ENCODE results near the gene NCAN. TPM values are rescaled to one million over a fixed set of nuclear protein-coding genes. Genes with fewer than 3 reads are reported as not detected.

The NCAN gene
- total RNA-seq, 4 donors from 2014 or later = not detected

DNA sequence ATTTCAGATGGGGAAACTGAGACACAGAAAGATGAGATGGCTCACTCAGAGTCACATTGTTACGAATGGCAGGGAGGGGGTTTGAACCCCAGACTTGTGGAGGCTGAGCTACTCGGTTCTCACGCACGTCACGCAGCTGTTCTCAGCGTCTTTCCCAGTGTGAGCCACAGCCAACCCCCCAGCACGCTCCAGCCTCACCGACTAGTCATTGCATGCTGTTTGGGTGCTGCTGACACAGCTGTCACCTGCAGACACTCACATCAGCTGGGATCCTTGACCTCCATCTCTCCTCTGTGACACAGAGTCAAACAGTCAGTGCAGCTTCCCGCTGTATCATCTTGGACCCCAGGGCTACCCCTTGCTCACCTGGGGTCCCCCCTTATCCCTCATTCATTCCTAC, 2.4 kb upstream of the NCAN start:
- WGBS, 2 donors = 46 to 59% methylated on average over 9 of the region's 9 CpGs
- H3K4me3 ChIP-seq (ENCODE audit: low read depth, poor library complexity, severe bottlenecking) = no peak overlapping the region
- intact Hi-C loops (cut with DNase I; ENCODE audit: low total_unique reads) = no loop called here
- DNase-seq (ENCODE audit: low spot score in 2 of 2) = no peak
- TF ChIP-seq CTCF (IDR thresholded peaks at IDR 0.05) = no peak
- no peak for TF ChIP-seq POLR2A (IDR thresholded peaks at IDR 0.05)

- intact Hi-C loops (cut with DNase I; ENCODE audit: low total_unique reads) = no loop called here
- TF ChIP-seq CTCF (IDR thresholded peaks at IDR 0.05) (no peak), POLR2A (IDR thresholded peaks at IDR 0.05) (no peak)
- DNase-seq (ENCODE audit: low spot score in 2 of 2) = no peak
- WGBS, 2 donors = 9 to 17% methylated on average over 7 of the region's 7 CpGs
- no peak overlapping the region for H3K4me3 ChIP-seq (ENCODE audit: low read depth, poor library complexity, severe bottlenecking)
These were observed 1.2 kb downstream of the NCAN start for GRCh38 chr19:19212916-19213315.

- 39 to 48% methylated on average over 18 to 21 of the region's 21 CpGs for WGBS, 2 donors
- intact Hi-C loops (cut with DNase I; ENCODE audit: low total_unique reads) = no loop called here
- H3K4me3 ChIP-seq (ENCODE audit: low read depth, poor library complexity, severe bottlenecking) = no peak overlapping the region
- DNase-seq (ENCODE audit: low spot score in 2 of 2) = no peak
- no peak for TF ChIP-seq CTCF (IDR thresholded peaks at IDR 0.05)
- no peak for TF ChIP-seq POLR2A (IDR thresholded peaks at IDR 0.05)
These were observed 1.8 kb downstream of the NCAN start for GRCh38 chr19:19213426-19214158.

- WGBS, 2 donors = 0 to 3% methylated on average over 5 of the region's 5 CpGs
- intact Hi-C loops (cut with DNase I; ENCODE audit: low total_unique reads) = no loop called here
- H3K4me3 ChIP-seq (ENCODE audit: low read depth, poor library complexity, severe bottlenecking) = no peak overlapping the region
- DNase-seq (ENCODE audit: low spot score in 2 of 2) = no peak
- no peak for TF ChIP-seq CTCF (IDR thresholded peaks at IDR 0.05)
- no peak for TF ChIP-seq POLR2A (IDR thresholded peaks at IDR 0.05)
These were observed 2.4 kb downstream of the NCAN start for GRCh38 chr19:19214159-19214490.

DNA sequence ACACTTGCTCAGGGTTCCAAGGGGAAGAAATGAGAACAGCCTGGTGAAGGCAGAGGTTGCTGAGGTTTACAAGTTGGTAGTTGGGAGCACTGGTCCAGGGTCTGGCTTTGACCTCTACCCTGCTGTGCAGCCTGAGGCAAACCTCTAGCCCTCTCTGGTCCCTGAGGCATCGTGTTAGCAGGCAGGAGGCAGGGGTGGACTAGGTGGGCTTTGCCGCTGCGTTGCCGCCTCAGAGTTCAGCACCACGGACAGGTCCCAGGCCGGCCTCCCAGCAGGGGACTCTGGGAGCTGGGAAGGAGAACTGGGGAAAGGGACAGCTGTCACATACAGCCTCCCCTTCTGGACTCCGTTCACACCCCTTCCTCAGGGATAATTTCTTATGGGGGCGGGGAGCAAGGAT, 3.1 kb downstream of the NCAN start:
- no peak overlapping the region for H3K4me3 ChIP-seq (ENCODE audit: low read depth, poor library complexity, severe bottlenecking)
- intact Hi-C loops (cut with DNase I; ENCODE audit: low total_unique reads) = no loop called here
- WGBS, 2 donors = 3% methylated on average over 4 to 8 of the region's 8 CpGs
- no peak for TF ChIP-seq POLR2A (IDR thresholded peaks at IDR 0.05)
- no peak for TF ChIP-seq CTCF (IDR thresholded peaks at IDR 0.05)
- no peak for DNase-seq (ENCODE audit: low spot score in 2 of 2)

DNA sequence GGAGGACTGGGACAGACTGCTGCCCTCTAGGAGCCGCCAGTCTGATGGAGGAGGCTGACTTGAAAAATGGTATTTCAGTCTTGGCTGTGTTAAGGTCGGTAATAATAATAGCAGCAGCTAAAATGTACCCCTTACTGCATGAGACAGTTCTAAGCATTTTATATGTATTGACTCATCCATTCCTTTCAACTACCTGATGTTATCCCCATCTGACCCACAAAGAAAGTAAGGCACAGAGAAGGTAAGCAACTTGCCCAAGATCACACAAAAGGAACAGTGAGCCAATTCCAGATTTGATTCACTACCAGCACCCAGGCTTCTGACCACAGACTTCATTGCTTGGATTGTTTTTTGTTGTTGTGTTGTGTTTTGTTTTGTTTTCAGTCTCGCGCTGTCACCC, 4.0 kb downstream of the NCAN start:
- TF ChIP-seq CTCF (IDR thresholded peaks at IDR 0.05) = no peak
- TF ChIP-seq POLR2A (IDR thresholded peaks at IDR 0.05) = no peak
- WGBS, 2 donors = 72 to 83% methylated on average over 4 of the region's 4 CpGs

More for the DNA sequence above, 4.0 kb downstream of the NCAN start:
- intact Hi-C loops (cut with DNase I; ENCODE audit: low total_unique reads) = no loop called here
- H3K4me3 ChIP-seq (ENCODE audit: low read depth, poor library complexity, severe bottlenecking) = no peak overlapping the region
- no peak for DNase-seq (ENCODE audit: low spot score in 2 of 2)
